HCT116 (cell line): ENCODE data around the gene FAM168A. TPM values are rescaled to one million over a fixed set of nuclear protein-coding genes. Genes with fewer than 3 reads are reported as not detected.

Experiments
- ATAC-seq: fragments of 200-7000 bp; cut with Tn5 transposase; 2 replicates; pipeline ENCODE4 v1.9.1; 2020; ENCODE audit warnings: mild to moderate bottlenecking, moderate library complexity
- BruUV-seq: library from RNA; stranded (reverse); fragments of 400-500 nt; replicated peaks from 2 replicates; lab custom pipeline; 2021; lab: Mats Ljungman, UMichigan
- CTCF ChIA-PET: fragments of 300-600 bp; sonication (Branson Sonifier 250); formaldehyde crosslinking; loops from one replicate; lab custom pipeline; 2021; ENCODE audit warnings: antibody characterized with exemption; lab: Charles Lee
- POLR2A ChIA-PET: fragments of 300-600, 350-600 bp; sonication (Branson Sonifier 250); formaldehyde crosslinking; loops from one replicate; lab custom pipeline; 2021; ENCODE audit warnings: antibody characterized with exemption; lab: Charles Lee
- RAD21 ChIA-PET, 2 experiments: fragments of 300-600 bp; sonication (Branson Sonifier 250); formaldehyde crosslinking; loops; one replicate each; lab custom pipeline; 2023; ENCODE audit warnings: low total read pairs in 2 of 2; ENCODE audit not compliant: uncharacterized antibody in 2 of 2, unreplicated experiment in 2 of 2, low non-redundant PET in 1 of 2; lab: Charles Lee
- DNase-seq: peaks from one replicate; pipeline ENCODE4 v3.0.0-alpha.2; 2010; ENCODE audit warnings: low read depth, low spot score
- H2AFZ ChIP-seq: fragments of 200-600 bp; shearing (Covaris generic), sonication (generic); 2 replicates; pipeline ENCODE4 v1.6.1; 2017; ENCODE audit warnings: low read depth, mixed run types, mixed read lengths, antibody characterized with exemption, low read length; ENCODE audit not compliant: poor library complexity, severe bottlenecking
- H3K27ac ChIP-seq: 2 replicates; pipeline ENCODE4 v1.5.1; 2012; ENCODE audit warnings: low read depth, low read length
- H3K27me3 ChIP-seq: fragments of 200-600 bp; sonication (generic); 2 replicates; pipeline ENCODE4 v1.6.1; 2016; ENCODE audit warnings: mixed run types, low read length, mixed read lengths; ENCODE audit not compliant: insufficient read depth
- H3K36me3 ChIP-seq, 2 experiments: fragments of 200-500 bp in 1 of 2; fragments of 200-600 bp in 1 of 2; sonication (Bioruptor generic) in 1 of 2; sonication (generic) in 1 of 2; 2 replicates each; pipeline versions ENCODE4 v1.5.1 to v1.6.1; 2014 to 2016; ENCODE audit warnings: low read length in 2 of 2, inconsistent platforms in 1 of 2, mixed read lengths in 1 of 2, mixed run types in 1 of 2; ENCODE audit not compliant: insufficient read depth in 2 of 2, control insufficient read depth in 1 of 2
- H3K4me1 ChIP-seq, 2 experiments: fragments of 200-600 bp in 1 of 2; sonication (generic) in 1 of 2; 2 replicates each; pipeline versions ENCODE4 v1.5.1 to v1.6.1; 2012 to 2017; ENCODE audit warnings: low read length in 2 of 2, inconsistent platforms in 1 of 2, mild to moderate bottlenecking in 1 of 2, mixed read lengths in 1 of 2, mixed run types in 1 of 2, moderate library complexity in 1 of 2; ENCODE audit not compliant: insufficient read depth in 2 of 2, control insufficient read depth in 1 of 2
- H3K4me2 ChIP-seq: fragments of 200-600 bp; sonication (generic); 2 replicates; pipeline ENCODE4 v1.6.1; 2017; ENCODE audit warnings: mixed run types, low read length, mixed read lengths
- H3K4me3 ChIP-seq, 2 experiments: fragments of 200-600 bp in 1 of 2; sonication (generic) in 1 of 2; replicated peaks in 1 of 2; 2 replicates each; pipeline ENCODE4 v1.5.1; 2011 to 2016; ENCODE audit warnings: low read length in 2 of 2, control low read depth in 1 of 2, low read depth in 1 of 2, mild to moderate bottlenecking in 1 of 2, mixed read lengths in 1 of 2, mixed run types in 1 of 2
- H3K79me2 ChIP-seq: fragments of 200-600 bp; sonication (generic); 2 replicates; pipeline ENCODE4 v1.6.1; 2017; ENCODE audit warnings: mild to moderate bottlenecking, mixed run types, low read length, moderate library complexity, mixed read lengths; ENCODE audit not compliant: insufficient read depth
- H3K9ac ChIP-seq: fragments of 200-600 bp; sonication (generic); 2 replicates; pipeline ENCODE4 v1.6.1; 2016; ENCODE audit warnings: low read length, mixed read lengths
- H3K9me2 ChIP-seq: fragments of 200-600 bp; sonication (generic), shearing (Covaris generic); 2 replicates; pipeline ENCODE4 v1.6.1; 2017; ENCODE audit warnings: mixed run types, mild to moderate bottlenecking, moderate library complexity; ENCODE audit not compliant: insufficient read depth
- H3K9me3 ChIP-seq, 2 experiments: fragments of 200-500 bp in 1 of 2; fragments of 200-600 bp in 1 of 2; sonication (Bioruptor generic) in 1 of 2; sonication (generic) in 1 of 2; 2 replicates each; pipeline ENCODE4 v1.6.1; 2014 to 2017; ENCODE audit warnings: low read length in 2 of 2, mixed read lengths in 2 of 2, inconsistent platforms in 1 of 2, low read depth in 1 of 2, mild to moderate bottlenecking in 1 of 2, mixed run types in 1 of 2, moderate library complexity in 1 of 2; ENCODE audit not compliant: control insufficient read depth in 1 of 2, insufficient read depth in 1 of 2
- H4K20me1 ChIP-seq: fragments of 200-600 bp; sonication (generic), shearing (Covaris generic); 2 replicates; pipeline ENCODE4 v1.6.1; 2017; ENCODE audit warnings: mixed run types, mild to moderate bottlenecking, moderate library complexity; ENCODE audit not compliant: insufficient read depth
- CBX3 ChIP-seq: IDR thresholded peaks from 2 replicates; pipeline ENCODE4 v1.6.1; 2012; ENCODE audit warnings: low read depth
- CEBPB ChIP-seq: IDR thresholded peaks from 2 replicates; pipeline ENCODE4 v1.6.1; 2012; ENCODE audit warnings: low read depth
- EGR1 ChIP-seq: IDR thresholded peaks from 2 replicates; pipeline ENCODE4 v1.6.1; 2012; ENCODE audit warnings: low read depth
- ELF1 ChIP-seq: IDR thresholded peaks from 2 replicates; pipeline ENCODE4 v1.6.1; 2012; ENCODE audit warnings: low read depth, borderline replicate concordance
- EZH2 ChIP-seq: fragments of 200-600 bp; sonication (generic); IDR thresholded peaks from 2 replicates; pipeline ENCODE4 v1.6.1; 2017; ENCODE audit warnings: antibody characterized with exemption, mixed run types
- POLR2A ChIP-seq: IDR thresholded peaks from 2 replicates; pipeline ENCODE4 v1.7.0; 2011; ENCODE audit warnings: borderline replicate concordance; ENCODE audit not compliant: insufficient read depth, insufficient read length; ENCODE audit errors: extremely low read depth
- POLR2AphosphoS5 ChIP-seq: IDR thresholded peaks from 2 replicates; pipeline ENCODE4 v1.6.1; 2011; ENCODE audit warnings: mild to moderate bottlenecking, low read depth, low read length, moderate library complexity
- RAD21 ChIP-seq: IDR thresholded peaks from 2 replicates; pipeline ENCODE4 v1.6.1; 2012; ENCODE audit warnings: low read depth, mild to moderate bottlenecking
- SP1 ChIP-seq: IDR thresholded peaks from 2 replicates; pipeline ENCODE4 v1.6.1; 2012; ENCODE audit warnings: low read depth
- YY1 ChIP-seq: IDR thresholded peaks from 2 replicates; pipeline ENCODE4 v1.6.1; 2011; ENCODE audit warnings: low read length, low read depth, moderate library complexity, mild to moderate bottlenecking; ENCODE audit not compliant: insufficient replicate concordance; ENCODE audit errors: extremely low read depth
- ZNF274 ChIP-seq: fragments of 200-500 bp; sonication (Bioruptor generic); IDR thresholded peaks from 2 replicates; pipeline ENCODE4 v1.6.1; 2014; ENCODE audit warnings: mild to moderate bottlenecking, low read depth, low read length, inconsistent platforms
- intact Hi-C: fragments of 100-400 bp; cut with micrococcal nuclease; formaldehyde crosslinking; loops from 2 replicates; pipeline ENCODE4 v1.10.0; 2022
- total RNA-seq: library from RNA; stranded (reverse); gene quantifications from one replicate; pipeline ENCODE4 v1.2.1, GENCODE V29; 2021; ENCODE audit not compliant: unreplicated experiment
- TF ChIP-seq, protein P1 (sequence below): IDR thresholded peaks from 2 replicates; pipeline ENCODE4 v1.6.1; 2012
- TF ChIP-seq, protein P2 (sequence below): IDR thresholded peaks from 2 replicates; pipeline ENCODE4 v1.6.1; 2012; ENCODE audit warnings: low read depth
- TF ChIP-seq, protein P3 (sequence below): IDR thresholded peaks from 2 replicates; pipeline ENCODE4 v1.6.1; 2011; ENCODE audit warnings: mild to moderate bottlenecking, low read length, moderate library complexity; ENCODE audit not compliant: insufficient replicate concordance; ENCODE audit errors: extremely low read depth

The FAM168A gene
- total RNA-seq, 1 experiment from 2014 or later: 31.5 TPM

DNA sequence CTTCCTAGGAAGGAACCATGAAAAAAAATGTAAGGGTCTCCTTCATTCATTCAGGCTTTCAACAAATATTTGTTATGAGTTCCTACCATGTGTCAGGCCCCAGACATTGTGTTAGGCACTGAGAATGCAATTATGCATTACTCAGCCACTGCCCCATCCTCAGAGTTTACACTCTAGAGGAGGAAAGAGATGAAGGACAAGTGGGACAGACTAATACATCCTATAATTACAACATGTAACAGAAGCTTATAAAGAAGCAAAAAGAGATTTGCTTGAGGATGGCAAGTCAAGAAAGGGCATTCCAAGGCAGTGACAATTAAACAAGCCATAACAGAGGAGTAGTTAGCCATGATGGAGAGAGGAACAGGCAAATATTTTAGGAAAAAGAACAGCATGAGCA, 78.6 kb downstream of the FAM168A start:
- no peak for ATAC-seq
- ChIA-PET RAD21 (no interaction called here), CTCF (no interaction called here), POLR2A (no interaction called here)
- TF ChIP-seq YY1 (no peak), CBX3 (no peak), POLR2AphosphoS5 (no peak), ELF1 (no peak), RAD21 (no peak), EGR1 (no peak), EZH2 (no peak), SP1 (no peak), ZNF274 (no peak), POLR2A (no peak), CEBPB (no peak)
- TF ChIP-seq, protein P1, sequence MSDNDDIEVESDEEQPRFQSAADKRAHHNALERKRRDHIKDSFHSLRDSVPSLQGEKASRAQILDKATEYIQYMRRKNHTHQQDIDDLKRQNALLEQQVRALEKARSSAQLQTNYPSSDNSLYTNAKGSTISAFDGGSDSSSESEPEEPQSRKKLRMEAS: no peak
- TF ChIP-seq, protein P2, sequence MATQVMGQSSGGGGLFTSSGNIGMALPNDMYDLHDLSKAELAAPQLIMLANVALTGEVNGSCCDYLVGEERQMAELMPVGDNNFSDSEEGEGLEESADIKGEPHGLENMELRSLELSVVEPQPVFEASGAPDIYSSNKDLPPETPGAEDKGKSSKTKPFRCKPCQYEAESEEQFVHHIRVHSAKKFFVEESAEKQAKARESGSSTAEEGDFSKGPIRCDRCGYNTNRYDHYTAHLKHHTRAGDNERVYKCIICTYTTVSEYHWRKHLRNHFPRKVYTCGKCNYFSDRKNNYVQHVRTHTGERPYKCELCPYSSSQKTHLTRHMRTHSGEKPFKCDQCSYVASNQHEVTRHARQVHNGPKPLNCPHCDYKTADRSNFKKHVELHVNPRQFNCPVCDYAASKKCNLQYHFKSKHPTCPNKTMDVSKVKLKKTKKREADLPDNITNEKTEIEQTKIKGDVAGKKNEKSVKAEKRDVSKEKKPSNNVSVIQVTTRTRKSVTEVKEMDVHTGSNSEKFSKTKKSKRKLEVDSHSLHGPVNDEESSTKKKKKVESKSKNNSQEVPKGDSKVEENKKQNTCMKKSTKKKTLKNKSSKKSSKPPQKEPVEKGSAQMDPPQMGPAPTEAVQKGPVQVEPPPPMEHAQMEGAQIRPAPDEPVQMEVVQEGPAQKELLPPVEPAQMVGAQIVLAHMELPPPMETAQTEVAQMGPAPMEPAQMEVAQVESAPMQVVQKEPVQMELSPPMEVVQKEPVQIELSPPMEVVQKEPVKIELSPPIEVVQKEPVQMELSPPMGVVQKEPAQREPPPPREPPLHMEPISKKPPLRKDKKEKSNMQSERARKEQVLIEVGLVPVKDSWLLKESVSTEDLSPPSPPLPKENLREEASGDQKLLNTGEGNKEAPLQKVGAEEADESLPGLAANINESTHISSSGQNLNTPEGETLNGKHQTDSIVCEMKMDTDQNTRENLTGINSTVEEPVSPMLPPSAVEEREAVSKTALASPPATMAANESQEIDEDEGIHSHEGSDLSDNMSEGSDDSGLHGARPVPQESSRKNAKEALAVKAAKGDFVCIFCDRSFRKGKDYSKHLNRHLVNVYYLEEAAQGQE: no peak
- TF ChIP-seq, protein P3, sequence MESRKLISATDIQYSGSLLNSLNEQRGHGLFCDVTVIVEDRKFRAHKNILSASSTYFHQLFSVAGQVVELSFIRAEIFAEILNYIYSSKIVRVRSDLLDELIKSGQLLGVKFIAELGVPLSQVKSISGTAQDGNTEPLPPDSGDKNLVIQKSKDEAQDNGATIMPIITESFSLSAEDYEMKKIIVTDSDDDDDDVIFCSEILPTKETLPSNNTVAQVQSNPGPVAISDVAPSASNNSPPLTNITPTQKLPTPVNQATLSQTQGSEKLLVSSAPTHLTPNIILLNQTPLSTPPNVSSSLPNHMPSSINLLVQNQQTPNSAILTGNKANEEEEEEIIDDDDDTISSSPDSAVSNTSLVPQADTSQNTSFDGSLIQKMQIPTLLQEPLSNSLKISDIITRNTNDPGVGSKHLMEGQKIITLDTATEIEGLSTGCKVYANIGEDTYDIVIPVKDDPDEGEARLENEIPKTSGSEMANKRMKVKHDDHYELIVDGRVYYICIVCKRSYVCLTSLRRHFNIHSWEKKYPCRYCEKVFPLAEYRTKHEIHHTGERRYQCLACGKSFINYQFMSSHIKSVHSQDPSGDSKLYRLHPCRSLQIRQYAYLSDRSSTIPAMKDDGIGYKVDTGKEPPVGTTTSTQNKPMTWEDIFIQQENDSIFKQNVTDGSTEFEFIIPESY: no peak
- peaks cover 0 to 5% of the 10 kb centered on the region in 2 experiments; a peak in 1 of 4 replicates for H3K9me3 ChIP-seq
- no peaks in the 10 kb centered on the region for H4K20me1 ChIP-seq
- H3K4me3 ChIP-seq: no peak overlapping the region
- no peak overlapping the region for H2AFZ ChIP-seq
- no peak overlapping the region for H3K9ac ChIP-seq
- H3K27me3 ChIP-seq: no peaks in the 10 kb centered on the region
- BruUV-seq: no TSS peak
- no peak overlapping the region for H3K27ac ChIP-seq
- peaks cover 20 to 31% of the 10 kb centered on the region in 2 experiments for H3K4me1 ChIP-seq
- H3K36me3 ChIP-seq: no peaks in the 10 kb centered on the region
- no peaks in the 10 kb centered on the region for H3K9me2 ChIP-seq
- no peak for DNase-seq
- H3K79me2 ChIP-seq: no peaks in the 10 kb centered on the region
- intact Hi-C loops: no loop called here
- no peak overlapping the region for H3K4me2 ChIP-seq
